ENCODE results near the gene KRT8. TPM values are rescaled to one million over a fixed set of nuclear protein-coding genes. Genes with fewer than 3 reads are reported as not detected.
A peak's percentile ranks its signal among the peaks of the same experiment; 100 is the strongest.

Gene KRT8
- total RNA-seq, 1 donor from 2014 or later, result 2,570 TPM

DNA sequence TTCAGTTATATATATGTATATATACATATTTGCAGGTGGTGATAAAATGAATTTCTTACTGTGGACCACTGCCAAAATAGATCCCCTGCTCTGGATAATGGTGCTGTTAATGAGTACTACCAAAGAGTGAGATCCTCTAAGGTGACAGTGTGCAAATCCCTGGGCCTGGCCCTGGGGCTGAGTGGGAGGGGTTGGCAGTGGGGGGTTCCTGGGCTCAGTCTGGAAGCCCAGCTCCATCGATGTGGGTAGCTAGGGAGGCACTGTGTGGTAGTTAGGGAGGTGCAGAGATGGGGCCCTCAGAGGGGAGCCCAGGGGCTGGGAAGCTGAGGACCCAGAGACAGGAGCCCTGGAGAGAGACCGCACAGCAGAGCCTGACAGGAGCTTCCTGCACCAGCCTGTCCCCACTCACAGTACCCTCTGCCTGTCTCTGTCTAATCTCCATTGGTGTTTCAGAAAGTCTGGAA lies 9.1 kb downstream of the KRT8 start:
- Histone ChIP-seq H3K27me3 (ENCODE audit: insufficient read depth, low read length) (no peaks in the 10 kb centered on the region), H3K4me2 (ENCODE audit: low read length) (no peak overlapping the region), H3K27ac (ENCODE audit: low read depth, low read length) (no peak overlapping the region), H3K9me3 (ENCODE audit: insufficient read depth, low read depth, low read length) (no peaks in the 10 kb centered on the region), H3K79me2 (ENCODE audit: insufficient read depth, low read length) (no peaks in the 10 kb centered on the region), H2AFZ (ENCODE audit: low read depth, low read length) (no peak overlapping the region), H3K4me3 (ENCODE audit: insufficient read depth, low read depth, low read length) (no peak overlapping the region), H3K9ac (ENCODE audit: low read length) (no peak overlapping the region), H4K20me1 (ENCODE audit: insufficient read depth, low read length) (no peaks in the 10 kb centered on the region), H3K36me3 (ENCODE audit: insufficient read depth, low read length) (peaks cover 3% of the 10 kb centered on the region), H3K4me1 (ENCODE audit: insufficient read depth, low read length) (no peaks in the 10 kb centered on the region)
- Mint-ChIP-seq H3K27me3 (ENCODE audit: low read depth, unreplicated experiment) (no peaks in the 10 kb centered on the region), H3K27ac (ENCODE audit: unreplicated experiment) (no peak overlapping the region), H3K36me3 (ENCODE audit: low read depth, unreplicated experiment) (peaks cover 19% of the 10 kb centered on the region), H3K9me3 (ENCODE audit: unreplicated experiment) (no peaks in the 10 kb centered on the region), H3K4me1 (ENCODE audit: low read depth, unreplicated experiment) (peaks cover 22% of the 10 kb centered on the region), H3K4me3 (ENCODE audit: unreplicated experiment) (no peak overlapping the region)
- DNase-seq (ENCODE audit: low read depth), result no peak
- FAIRE-seq, result no peak
- no peak for TF ChIP-seq EZH2 (IDR thresholded peaks at IDR 0.05; ENCODE audit: insufficient read depth, low read length)
- TF ChIP-seq, protein P1, sequence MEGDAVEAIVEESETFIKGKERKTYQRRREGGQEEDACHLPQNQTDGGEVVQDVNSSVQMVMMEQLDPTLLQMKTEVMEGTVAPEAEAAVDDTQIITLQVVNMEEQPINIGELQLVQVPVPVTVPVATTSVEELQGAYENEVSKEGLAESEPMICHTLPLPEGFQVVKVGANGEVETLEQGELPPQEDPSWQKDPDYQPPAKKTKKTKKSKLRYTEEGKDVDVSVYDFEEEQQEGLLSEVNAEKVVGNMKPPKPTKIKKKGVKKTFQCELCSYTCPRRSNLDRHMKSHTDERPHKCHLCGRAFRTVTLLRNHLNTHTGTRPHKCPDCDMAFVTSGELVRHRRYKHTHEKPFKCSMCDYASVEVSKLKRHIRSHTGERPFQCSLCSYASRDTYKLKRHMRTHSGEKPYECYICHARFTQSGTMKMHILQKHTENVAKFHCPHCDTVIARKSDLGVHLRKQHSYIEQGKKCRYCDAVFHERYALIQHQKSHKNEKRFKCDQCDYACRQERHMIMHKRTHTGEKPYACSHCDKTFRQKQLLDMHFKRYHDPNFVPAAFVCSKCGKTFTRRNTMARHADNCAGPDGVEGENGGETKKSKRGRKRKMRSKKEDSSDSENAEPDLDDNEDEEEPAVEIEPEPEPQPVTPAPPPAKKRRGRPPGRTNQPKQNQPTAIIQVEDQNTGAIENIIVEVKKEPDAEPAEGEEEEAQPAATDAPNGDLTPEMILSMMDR (IDR thresholded peaks at IDR 0.05; ENCODE audit: insufficient read depth, low read depth, low read length), result no peak

DNA sequence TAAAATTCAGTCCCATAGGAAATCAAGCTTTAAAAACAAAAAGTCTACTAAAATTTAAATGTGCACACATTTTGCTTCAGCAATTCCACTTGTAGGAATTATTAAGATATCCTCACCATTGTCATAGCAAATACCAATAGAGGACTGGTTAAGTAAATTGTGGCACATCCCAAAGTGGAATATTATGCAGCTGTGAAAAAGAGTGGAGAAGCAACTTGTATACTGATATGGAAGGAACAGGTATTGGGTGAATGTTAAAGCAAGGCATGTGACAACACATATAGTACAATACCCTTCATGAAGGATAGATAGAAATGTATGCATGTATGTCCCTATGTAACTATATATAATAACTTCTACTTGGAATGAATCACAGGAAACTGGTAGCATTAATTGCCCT lies 11.9 kb downstream of the KRT8 start:
- Histone ChIP-seq H4K20me1 (ENCODE audit: insufficient read depth, low read length) (no peaks in the 10 kb centered on the region), H2AFZ (ENCODE audit: low read depth, low read length) (no peak overlapping the region), H3K79me2 (ENCODE audit: insufficient read depth, low read length) (no peaks in the 10 kb centered on the region), H3K4me3 (ENCODE audit: insufficient read depth, low read depth, low read length) (no peak overlapping the region), H3K4me2 (ENCODE audit: low read length) (no peak overlapping the region), H3K9me3 (ENCODE audit: insufficient read depth, low read depth, low read length) (no peaks in the 10 kb centered on the region), H3K36me3 (ENCODE audit: insufficient read depth, low read length) (peaks cover 3% of the 10 kb centered on the region), H3K4me1 (ENCODE audit: insufficient read depth, low read length) (no peaks in the 10 kb centered on the region), H3K27ac (ENCODE audit: low read depth, low read length) (no peak overlapping the region), H3K9ac (ENCODE audit: low read length) (no peak overlapping the region), H3K27me3 (ENCODE audit: insufficient read depth, low read length) (no peaks in the 10 kb centered on the region)
- no peak for FAIRE-seq
- peaks cover 8% of the 10 kb centered on the region for H3K4me1 Mint-ChIP-seq (ENCODE audit: low read depth, unreplicated experiment)
- no peak overlapping the region for H3K27ac Mint-ChIP-seq (ENCODE audit: unreplicated experiment)
- peak overlapping the region; percentile 45 for H3K4me3 Mint-ChIP-seq (ENCODE audit: unreplicated experiment)
- H3K27me3 Mint-ChIP-seq (ENCODE audit: low read depth, unreplicated experiment), result no peaks in the 10 kb centered on the region
- H3K36me3 Mint-ChIP-seq (ENCODE audit: low read depth, unreplicated experiment), result peaks cover 10% of the 10 kb centered on the region
- DNase-seq (ENCODE audit: low read depth), result no peak
- TF ChIP-seq, protein P1 (IDR thresholded peaks at IDR 0.05; ENCODE audit: insufficient read depth, low read depth, low read length), result no peak
- no peak for TF ChIP-seq EZH2 (IDR thresholded peaks at IDR 0.05; ENCODE audit: insufficient read depth, low read length)
- no peaks in the 10 kb centered on the region for H3K9me3 Mint-ChIP-seq (ENCODE audit: unreplicated experiment)

DNA sequence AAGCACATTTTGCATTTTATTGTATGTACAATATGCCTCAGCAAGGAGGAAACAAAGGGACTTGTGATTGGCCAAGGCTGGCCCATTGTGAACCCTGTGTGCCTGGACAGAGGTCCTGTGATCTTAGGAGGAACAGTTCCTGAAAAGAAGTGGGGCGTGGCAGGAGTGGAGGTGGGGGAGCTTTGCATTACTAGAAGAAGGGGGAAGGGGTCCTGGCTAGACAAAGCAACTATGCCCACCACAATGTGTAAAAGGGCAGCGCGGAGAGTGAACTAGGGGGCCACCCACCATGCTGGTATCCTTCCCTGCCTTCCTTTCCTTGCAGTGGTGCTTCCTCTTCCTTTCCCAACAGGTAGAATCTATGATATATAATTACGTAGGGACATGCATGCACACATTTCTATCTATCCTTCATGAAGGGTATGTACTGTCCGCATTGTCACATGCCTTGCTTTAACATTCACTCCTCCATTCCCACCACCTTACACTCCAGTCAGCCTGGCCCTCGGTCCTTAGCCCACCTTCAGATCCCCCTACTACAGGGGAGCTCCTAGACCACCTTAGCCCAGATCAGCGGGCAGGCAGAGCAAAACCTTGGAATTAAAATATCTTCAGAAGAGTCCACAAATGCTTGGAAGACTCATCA lies 12.5 kb downstream of the KRT8 start:
- peaks cover 3% of the 10 kb centered on the region for H3K36me3 ChIP-seq (ENCODE audit: insufficient read depth, low read length)
- H3K9me3 ChIP-seq (ENCODE audit: insufficient read depth, low read depth, low read length), result no peaks in the 10 kb centered on the region
- H3K79me2 ChIP-seq (ENCODE audit: insufficient read depth, low read length), result no peaks in the 10 kb centered on the region
- H4K20me1 ChIP-seq (ENCODE audit: insufficient read depth, low read length), result no peaks in the 10 kb centered on the region
- FAIRE-seq, result no peak
- no peaks in the 10 kb centered on the region for H3K27me3 ChIP-seq (ENCODE audit: insufficient read depth, low read length)
- no peak overlapping the region for H3K4me3 ChIP-seq (ENCODE audit: insufficient read depth, low read depth, low read length)
- no peak overlapping the region for H3K4me2 ChIP-seq (ENCODE audit: low read length)
- peaks cover 8% of the 10 kb centered on the region for H3K4me1 Mint-ChIP-seq (ENCODE audit: low read depth, unreplicated experiment)
- no peaks in the 10 kb centered on the region for H3K27me3 Mint-ChIP-seq (ENCODE audit: low read depth, unreplicated experiment)
- no peaks in the 10 kb centered on the region for H3K4me1 ChIP-seq (ENCODE audit: insufficient read depth, low read length)
- H3K9ac ChIP-seq (ENCODE audit: low read length), result no peak overlapping the region
- no peak overlapping the region for H2AFZ ChIP-seq (ENCODE audit: low read depth, low read length)
- TF ChIP-seq, protein P1 (IDR thresholded peaks at IDR 0.05; ENCODE audit: insufficient read depth, low read depth, low read length), result no peak
- no peak for TF ChIP-seq EZH2 (IDR thresholded peaks at IDR 0.05; ENCODE audit: insufficient read depth, low read length)
- H3K36me3 Mint-ChIP-seq (ENCODE audit: low read depth, unreplicated experiment), result peaks cover 10% of the 10 kb centered on the region
- no peak overlapping the region for H3K27ac Mint-ChIP-seq (ENCODE audit: unreplicated experiment)
- H3K9me3 Mint-ChIP-seq (ENCODE audit: unreplicated experiment), result no peaks in the 10 kb centered on the region
- no peak overlapping the region for H3K27ac ChIP-seq (ENCODE audit: low read depth, low read length)
- no peak for DNase-seq (ENCODE audit: low read depth)
- H3K4me3 Mint-ChIP-seq (ENCODE audit: unreplicated experiment), result no peak overlapping the region
